ENCODE data around the gene SSC5D. TPM values are rescaled to one million over a fixed set of nuclear protein-coding genes. Genes with fewer than 3 reads are reported as not detected.

Gene SSC5D
- total and polyA plus RNA-seq, 9 of the 15 experiments (the other 6 are each of a cell fraction or from before 2014, with no cell fraction given), result 0.04 to 0.71 (median 0.14) TPM; not detected in 2

- Histone ChIP-seq H3K27me3 (ENCODE audit: control insufficient read depth in 2 of 2, insufficient read depth in 2 of 2, low read length in 2 of 2) (no peaks in the 10 kb centered on the region), H3K79me2 (ENCODE audit: control insufficient read depth, insufficient read depth, low read length) (peaks cover 43% of the 10 kb centered on the region), H4K20me1 (replicated peaks; ENCODE audit: control insufficient read depth, insufficient read depth, low read length) (no peaks in the 10 kb centered on the region), H3K36me3 (ENCODE audit: control insufficient read depth, insufficient read depth, low read length) (peaks cover 30% of the 10 kb centered on the region; the same call in 2 of the 3 replicates), H3K9me1 (ENCODE audit: control insufficient read depth, insufficient read depth, low read length) (no peaks in the 10 kb centered on the region), H2AFZ (ENCODE audit: low read depth, low read length) (no peak overlapping the region; the same call in 1 of the 2 replicates), H3K27ac (ENCODE audit: extremely low read depth, low read depth, low read length) (peak overlapping the region; percentile 55), H3K9me3 (replicated peaks; ENCODE audit: control insufficient read depth, insufficient read depth, low read depth, low read length) (no peaks in the 10 kb centered on the region), H3K4me1 (replicated peaks in 1 of 2; ENCODE audit: control insufficient read depth in 2 of 2, insufficient read depth in 2 of 2, low read length in 2 of 2) (peaks cover 21 to 71% of the 10 kb centered on the region in 2 experiments), H3K4me3 (peak overlapping the region; percentile 81), H3K9ac (ENCODE audit: insufficient read depth in 1 of 2, low read depth in 2 of 2, low read length in 2 of 2) (peak overlapping the region; percentile 56 to 87; a peak in 3 of 4 replicates), H3K4me2 (ENCODE audit: insufficient read depth, low read length) (peak overlapping the region; percentile 87)
- DNase-seq (ENCODE audit: extremely low read depth in 1 of 4, low spot score in 3 of 4) (peak in 1 of 4 experiments; percentile 47), FAIRE-seq (peak; percentile 66), ATAC-seq (no peak)
- TSS peak; percentile 72 for BruUV-seq (replicated peaks)
- intact Hi-C loops (cut with micrococcal nuclease) (no loop called here), in situ Hi-C loops (cut with MboI) (no loop called here)
- POLR2A ChIA-PET, result interaction anchor here (0.6 to 2.2 kb wide), 4 partner anchors 16 to 244 kb away, joined by 3 to 6 read pairs (median 4); partner anchors contain the start of gene ZNF628
- WGBS (ENCODE audit: insufficient coverage, low coverage, missing lambda C conversion rate), result 12% methylated on average over 16 of the region's 16 CpGs
- CTCF ChIA-PET (ENCODE audit: low intra/inter-chr PET ratio), result no interaction called here
- TF ChIP-seq ZBTB12 (CRISPR knock-in tag; IDR thresholded peaks at IDR 0.05) (no peak), MGA (IDR thresholded peaks at IDR 0.05) (no peak), NFYB (IDR thresholded peaks at IDR 0.05; ENCODE audit: extremely low read depth, insufficient read length) (no peak), ARID3A (IDR thresholded peaks at IDR 0.05; ENCODE audit: borderline replicate concordance, low read depth, low read length) (no peak), CBX5 (IDR thresholded peaks at IDR 0.05; ENCODE audit: borderline replicate concordance, low read depth) (no peak), TAF9B (IDR thresholded peaks at IDR 0.05; ENCODE audit: partially characterized antibody) (no peak)
Observed at GRCh38 chr19:55459950-55460657, 28.1 kb upstream of the SSC5D start.
